Hepatocyte (in vitro differentiated cells): ENCODE measurements around the gene TTC23. TPM values are rescaled to one million over a fixed set of nuclear protein-coding genes. Genes with fewer than 3 reads are reported as not detected.

ENCODE experiments used
- DNase-seq: peaks from one replicate; pipeline ENCODE4 v3.0.0-alpha.2; 2016; ENCODE audit warnings: low spot score
- H2AFZ ChIP-seq: fragments of 200-600 bp; sonication (generic); 2 replicates; pipeline ENCODE4 v1.6.0; 2016; ENCODE audit warnings: antibody characterized with exemption, mild to moderate bottlenecking
- H3K27ac ChIP-seq: fragments of 200-600 bp; sonication (generic); 2 replicates; pipeline ENCODE4 v1.5.1; 2016; ENCODE audit warnings: mild to moderate bottlenecking
- H3K27me3 ChIP-seq: fragments of 200-600 bp; sonication (generic); 2 replicates; pipeline ENCODE4 v1.6.1; 2016
- H3K36me3 ChIP-seq: fragments of 200-600 bp; sonication (generic); replicated peaks from 2 replicates; pipeline ENCODE4 v1.5.1; 2016; ENCODE audit warnings: low read depth; ENCODE audit not compliant: insufficient read depth
- H3K4me1 ChIP-seq: fragments of 200-600 bp; sonication (generic); 2 replicates; pipeline ENCODE4 v1.5.1; 2016; ENCODE audit warnings: mild to moderate bottlenecking, moderate library complexity; ENCODE audit not compliant: insufficient read depth
- H3K4me2 ChIP-seq: fragments of 200-600 bp; sonication (generic); 2 replicates; pipeline ENCODE4 v1.6.0; 2016
- H3K4me3 ChIP-seq: fragments of 200-600 bp; sonication (generic); 2 replicates; pipeline ENCODE4 v1.5.1; 2016; ENCODE audit warnings: mild to moderate bottlenecking
- H3K79me2 ChIP-seq: fragments of 200-600 bp; sonication (generic); 2 replicates; pipeline ENCODE4 v1.6.0; 2017; ENCODE audit warnings: mild to moderate bottlenecking
- H3K9me2 ChIP-seq: fragments of 200-600 bp; sonication (generic); replicated peaks from 2 replicates; pipeline ENCODE4 v1.6.0; 2017; ENCODE audit warnings: mild to moderate bottlenecking; ENCODE audit not compliant: insufficient read depth
- H3K9me3 ChIP-seq: fragments of 200-600 bp; sonication (generic); 2 replicates; pipeline ENCODE4 v1.5.1; 2016; ENCODE audit warnings: low read depth, mild to moderate bottlenecking
- H4K20me1 ChIP-seq: fragments of 200-600 bp; sonication (generic); 2 replicates; pipeline ENCODE4 v1.6.0; 2016; ENCODE audit warnings: mild to moderate bottlenecking; ENCODE audit not compliant: insufficient read depth, poor library complexity, severe bottlenecking
- CTCF ChIP-seq: fragments of 200-600 bp; sonication (generic); IDR thresholded peaks from 2 replicates; pipeline ENCODE4 v1.5.1; 2016; ENCODE audit warnings: antibody characterized with exemption, mild to moderate bottlenecking; ENCODE audit not compliant: poor library complexity
- EZH2 ChIP-seq: fragments of 200-600 bp; sonication (generic); IDR thresholded peaks from 2 replicates; pipeline ENCODE4 v1.6.1; 2016; ENCODE audit warnings: antibody characterized with exemption, mild to moderate bottlenecking, borderline replicate concordance
- EZH2phosphoT487 ChIP-seq: fragments of 200-600 bp; sonication (generic); IDR thresholded peaks from one replicate; pipeline ENCODE4 v1.6.1; 2018; ENCODE audit warnings: antibody characterized with exemption, mild to moderate bottlenecking, low read depth, moderate library complexity; ENCODE audit not compliant: unreplicated experiment, severe bottlenecking
- WGBS: methylation state at CpG from one replicate; pipeline ENCODE4 v1.1.6; 2016; ENCODE audit warnings: low lambda C conversion rate; ENCODE audit errors: missing lambda C conversion rate; 5-methylcytosine and 5-hydroxymethylcytosine counted together
- polyA plus RNA-seq: library from polyadenylated mRNA; unstranded; fragments of >200 nt; fragmentation: Nextera tagmentation; extraction: Ambion mirVana; gene quantifications from 2 replicates; pipeline ENCODE4 v1.2.1, GENCODE V29; 2016
- total RNA-seq: library from RNA; depleted of rRNA; stranded (reverse); fragments of >200 nt; gene quantifications from 2 replicates; pipeline ENCODE4 v1.2.3, GENCODE V29; 2014

TTC23 gene
- total and polyA plus RNA-seq, 2 experiments from 2014 or later = 31.3 to 46.3 TPM

DNA sequence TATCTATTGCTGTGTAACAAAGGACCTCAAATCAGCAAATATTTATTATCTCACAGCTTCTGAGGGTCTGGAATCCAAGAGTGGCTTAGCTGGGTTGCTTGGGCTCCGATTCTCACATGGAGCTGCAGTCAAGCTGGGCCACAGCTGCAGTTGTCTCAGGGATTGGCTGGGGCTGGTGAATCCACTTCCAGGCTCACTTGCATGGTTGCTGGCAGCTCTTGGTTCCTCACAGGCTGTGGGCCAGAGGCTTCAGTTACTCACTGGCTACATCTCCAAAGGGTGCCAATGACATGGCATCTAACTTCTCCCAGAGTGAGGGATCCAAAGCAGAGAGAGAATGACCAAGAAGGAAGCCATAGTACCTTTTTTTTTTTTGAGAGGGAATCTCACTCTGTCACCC, 158.4 kb downstream of the TTC23 start:
- Histone ChIP-seq H3K4me3 (no peak overlapping the region), H2AFZ (no peak overlapping the region), H3K9me3 (no peaks in the 10 kb centered on the region), H3K4me1 (no peaks in the 10 kb centered on the region), H3K27ac (no peak overlapping the region), H3K4me2 (no peak overlapping the region), H3K9me2 (no peaks in the 10 kb centered on the region), H3K27me3 (no peaks in the 10 kb centered on the region), H4K20me1 (no peaks in the 10 kb centered on the region), H3K36me3 (no peaks in the 10 kb centered on the region), H3K79me2 (no peaks in the 10 kb centered on the region)
- DNase-seq = no peak
- TF ChIP-seq EZH2phosphoT487 = no peak
- TF ChIP-seq EZH2 = no peak
- no peak for TF ChIP-seq CTCF
- WGBS = 93% methylated on average over 1 of the region's 1 CpG

DNA sequence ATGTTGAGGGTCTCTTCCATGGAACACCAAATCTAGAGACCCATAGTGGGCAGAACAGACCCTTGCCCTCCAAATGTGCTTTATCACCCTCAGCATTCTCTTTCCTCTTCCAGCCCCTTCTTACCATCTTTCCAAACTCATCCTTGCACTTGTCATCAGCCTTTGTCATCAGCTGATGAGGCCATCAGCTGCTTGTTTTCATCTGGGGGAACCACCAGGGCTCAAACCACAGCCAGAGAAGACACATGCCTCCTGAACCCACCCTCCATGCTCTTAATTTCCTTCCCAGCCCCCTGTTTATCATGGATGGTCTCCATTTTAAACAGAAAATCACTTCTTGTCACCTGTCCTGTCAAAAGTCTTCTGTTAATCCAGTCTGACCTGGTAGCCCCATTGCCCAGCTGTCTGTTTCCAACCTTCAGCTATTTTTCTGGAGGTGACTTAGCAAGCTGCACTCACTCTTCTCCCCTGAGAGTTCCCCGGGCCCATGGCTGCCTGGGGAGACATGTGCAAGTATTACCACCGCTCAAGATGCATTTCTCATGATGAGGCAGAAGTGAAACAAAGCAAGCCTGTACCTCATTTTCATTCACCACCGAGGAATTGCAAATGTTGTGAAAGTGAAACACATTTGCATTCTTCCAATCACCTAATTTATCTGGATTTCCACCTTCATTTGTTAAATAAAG, 159.2 kb downstream of the TTC23 start:
- H3K27ac ChIP-seq = no peak overlapping the region
- H3K79me2 ChIP-seq = no peaks in the 10 kb centered on the region
- no peaks in the 10 kb centered on the region for H3K4me1 ChIP-seq
- no peaks in the 10 kb centered on the region for H3K27me3 ChIP-seq
- H3K4me3 ChIP-seq = no peak overlapping the region
- H3K36me3 ChIP-seq = no peaks in the 10 kb centered on the region
- H4K20me1 ChIP-seq = no peaks in the 10 kb centered on the region
- no peak overlapping the region for H2AFZ ChIP-seq
- H3K9me3 ChIP-seq = no peaks in the 10 kb centered on the region
- no peak overlapping the region for H3K4me2 ChIP-seq
- no peaks in the 10 kb centered on the region for H3K9me2 ChIP-seq
- no peak for DNase-seq
- TF ChIP-seq EZH2phosphoT487 (no peak), CTCF (no peak), EZH2 (no peak)
- 62% methylated on average over 3 of the region's 3 CpGs for WGBS

GRCh38 chr15:99087405-99087943, 161.9 kb downstream of the TTC23 start:
- no peaks in the 10 kb centered on the region for H4K20me1 ChIP-seq
- H3K4me2 ChIP-seq = no peak overlapping the region
- H3K4me3 ChIP-seq = no peak overlapping the region
- H3K27ac ChIP-seq = no peak overlapping the region
- H3K4me1 ChIP-seq = no peaks in the 10 kb centered on the region
- H3K79me2 ChIP-seq = no peaks in the 10 kb centered on the region
- no peaks in the 10 kb centered on the region for H3K27me3 ChIP-seq
- no peaks in the 10 kb centered on the region for H3K36me3 ChIP-seq
- no peaks in the 10 kb centered on the region for H3K9me3 ChIP-seq
- WGBS = 94% methylated on average over 11 of the region's 11 CpGs
- no peak for DNase-seq
- TF ChIP-seq EZH2phosphoT487 (no peak), EZH2 (no peak), CTCF (no peak)
- H3K9me2 ChIP-seq = no peaks in the 10 kb centered on the region
- no peak overlapping the region for H2AFZ ChIP-seq
